H1 (cell line): ENCODE results near the gene RPE. TPM values are rescaled to one million over a fixed set of nuclear protein-coding genes. Genes with fewer than 3 reads are reported as not detected.

ENCODE experiments used
- CHD2 ChIP-seq: IDR thresholded peaks from 2 replicates; pipeline ENCODE4 v1.6.1; 2012; ENCODE audit warnings: low read length, improper control_type of control experiment
- SRF ChIP-seq: IDR thresholded peaks from 2 replicates; pipeline ENCODE4 v1.6.1; 2011; ENCODE audit warnings: mild to moderate bottlenecking, low read depth, low read length, moderate library complexity
- polyA plus RNA-seq, 7 experiments: library from polyadenylated mRNA; depleted of rRNA in 3 of 7; stranded (reverse) in 5 of 7; unstranded in 2 of 7; fragments of >200 nt in 5 of 7; fragments of 200-250 nt in 2 of 7; gene quantifications; 1 replicate in 5 of 7; 2 replicates in 1 of 7; 4 replicates in 1 of 7; pipeline versions ENCODE4 v1.2.1 to v1.2.3, GENCODE V29; 2011 to 2013; ENCODE audit warnings: missing spikeins in 2 of 7, mixed read lengths in 2 of 7
- total RNA-seq: library from RNA; stranded (reverse); fragmentation: NEBNext Ultra II Directional; extraction: Animal tissue kit (Norgen Biotek cat#: 25700); gene quantifications from 2 replicates; pipeline ENCODE4 v1.2.1, GENCODE V29; 2021

RPE gene
- total and polyA plus RNA-seq, 2 of the 8 experiments (the other 6 are each of a cell fraction or from before 2014, with no cell fraction given), result 77.8 to 102 TPM

DNA sequence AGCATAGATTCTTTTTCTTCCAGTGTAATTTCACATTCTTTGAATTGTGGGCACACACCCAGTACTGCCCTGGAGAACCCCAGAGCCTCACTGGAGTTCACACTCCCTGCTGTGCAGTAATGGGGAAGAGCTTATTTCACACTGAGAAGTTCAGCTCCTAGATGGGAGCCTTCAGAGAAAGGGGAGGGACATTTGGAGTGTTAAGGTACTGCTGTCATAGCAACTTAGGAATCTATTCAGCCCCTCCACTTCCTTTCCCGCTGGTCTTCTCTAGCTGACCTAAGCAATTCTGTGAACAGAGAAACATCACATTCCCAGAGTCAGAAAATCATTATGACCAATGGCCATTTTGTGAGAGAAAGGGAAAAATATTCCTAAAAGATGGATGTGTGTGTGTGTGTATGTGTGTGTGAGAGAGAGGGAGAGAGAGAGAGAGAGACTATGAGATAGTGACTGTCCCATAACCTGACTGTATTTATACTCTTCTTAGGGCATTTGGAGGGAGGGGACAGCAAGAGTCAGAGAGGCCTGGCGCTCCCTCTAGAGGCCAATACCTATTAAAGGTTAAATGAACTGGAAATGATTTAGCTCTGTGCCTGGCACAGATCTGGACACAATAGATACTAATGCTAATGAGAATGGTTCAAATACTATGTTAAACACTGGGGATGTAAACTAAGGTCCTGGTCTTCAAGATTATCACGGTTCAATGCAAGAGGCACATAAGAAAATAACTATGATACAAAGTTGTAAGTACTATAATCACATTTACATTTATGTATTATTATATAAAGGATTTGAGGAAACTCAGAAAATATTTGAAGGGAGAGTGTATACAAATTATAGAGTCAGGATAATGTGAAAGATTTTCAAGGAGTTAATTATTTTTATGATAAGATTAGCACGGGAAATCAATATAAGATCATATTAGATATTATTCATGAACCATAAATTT lies 41.5 kb upstream of the RPE start (continued):
- TF ChIP-seq CHD2 (no peak), SRF (no peak)
